CD4-positive, alpha-beta T cell treated with Interleukin-4 for 4 hours (primary cell): Measurements from ENCODE around the gene SCYGR2.
"Not testable (repeated sequence)": the region's sequence is repeated elsewhere in the genome, so short reads cannot be mapped to it uniquely, and the experiment has no call there.

Experiments
- DNase-seq: peaks from one replicate; pipeline ENCODE4 v3.0.0-alpha.2; 2020

Gene SCYGR2

GRCh38 chr2:227598835-227599503, at the start of gene SCYGR2:
Gene SCYGR2 (plus strand): TSS chr2:227598893. CDS start chr2:227598893, 0 bp downstream.
- not testable (repeated sequence) for DNase-seq

GRCh38 chr2:227551836-227552235, 46.9 kb upstream of the SCYGR2 start:
- no peak for DNase-seq

GRCh38 chr2:227562581-227562980, 36.1 kb upstream of the SCYGR2 start:
- DNase-seq, result no peak

- no peak for DNase-seq
Measured at GRCh38 chr2:227565080-227565479, 33.6 kb upstream of the SCYGR2 start.

GRCh38 chr2:227566012-227566411, 32.7 kb upstream of the SCYGR2 start:
- no peak for DNase-seq

GRCh38 chr2:227568852-227569169, 29.9 kb upstream of the SCYGR2 start:
- no peak for DNase-seq

- no peak for DNase-seq
Measured at GRCh38 chr2:227570615-227571014, 28.1 kb upstream of the SCYGR2 start.

GRCh38 chr2:227576110-227576509, 22.6 kb upstream of the SCYGR2 start:
- no peak for DNase-seq

- DNase-seq, result no peak
Measured at GRCh38 chr2:227576812-227577211, 21.9 kb upstream of the SCYGR2 start.

- no peak for DNase-seq
Measured at GRCh38 chr2:227577555-227577954, 21.1 kb upstream of the SCYGR2 start.

- DNase-seq, result no peak
Measured at GRCh38 chr2:227578642-227579041, 20.1 kb upstream of the SCYGR2 start.

GRCh38 chr2:227579791-227580190, 18.9 kb upstream of the SCYGR2 start:
- no peak for DNase-seq

GRCh38 chr2:227582369-227582768, 16.3 kb upstream of the SCYGR2 start:
- no peak for DNase-seq

GRCh38 chr2:227592694-227593387, 5.9 kb upstream of the SCYGR2 start:
- DNase-seq, result no peak

- DNase-seq, result no peak
Measured at GRCh38 chr2:227595797-227596196, 2.9 kb upstream of the SCYGR2 start.

- DNase-seq, result no peak
Measured at GRCh38 chr2:227597036-227597435, 1.7 kb upstream of the SCYGR2 start.

GRCh38 chr2:227597998-227598397, 695 bp upstream of the SCYGR2 start:
- DNase-seq, result no peak

GRCh38 chr2:227602358-227602757, 3.7 kb downstream of the SCYGR2 start:
- DNase-seq, result no peak

GRCh38 chr2:227606476-227606875, 7.8 kb downstream of the SCYGR2 start:
- DNase-seq, result no peak

- DNase-seq, result no peak
Measured at GRCh38 chr2:227607941-227608340, 9.2 kb downstream of the SCYGR2 start.

GRCh38 chr2:227608561-227609338, 10.1 kb downstream of the SCYGR2 start:
- peak; percentile 13 for DNase-seq

GRCh38 chr2:227610123-227610522, 11.4 kb downstream of the SCYGR2 start:
- DNase-seq, result no peak

- no peak for DNase-seq
Measured at GRCh38 chr2:227612546-227613271, 14.0 kb downstream of the SCYGR2 start.
